HepG2 (cell line): ENCODE results near the gene CACNA1C. TPM values are rescaled to one million over a fixed set of nuclear protein-coding genes. Genes with fewer than 3 reads are reported as not detected.

Source experiments
- ATAC-seq: fragments of 200-7000 bp; cut with Tn5 transposase; 3 replicates; pipeline ENCODE4 v1.9.1; 2020; ENCODE audit warnings: mild to moderate bottlenecking, moderate library complexity
- BruUV-seq: library from RNA; stranded (reverse); fragments of 400-500 nt; replicated peaks from 2 replicates; lab custom pipeline; 2021; lab: Mats Ljungman, UMichigan
- CTCF ChIA-PET: fragments of 300-600 bp; formaldehyde crosslinking; extraction: SDS; loops from one replicate; lab custom pipeline; 2021; ENCODE audit warnings: low total read pairs, inconsistent platforms, low intra/inter-chr PET ratio; lab: Yijun Ruan, JAX
- POLR2A ChIA-PET: fragments of 350-600 bp; sonication (Branson Sonifier 250); formaldehyde crosslinking; loops from one replicate; lab custom pipeline; 2020; ENCODE audit warnings: antibody characterized with exemption, inconsistent platforms; lab: Yijun Ruan, JAX
- DNase-seq: peaks from one replicate; pipeline ENCODE4 v3.0.0-alpha.2; 2015; ENCODE audit warnings: low spot score
- FAIRE-seq: peaks from 3 replicates; lab custom pipeline; 2011; peaks lifted over from hg19 to GRCh38; lab: Jason Lieb, UNC
- H2AFZ ChIP-seq: one replicate; pipeline ENCODE4 v1.6.1; 2011; ENCODE audit warnings: low read length, inconsistent platforms
- H3K27ac ChIP-seq: fragments of 300-600 bp; 3 replicates; pipeline ENCODE4 v1.8.0; 2011; ENCODE audit warnings: mixed run types, mild to moderate bottlenecking, mixed read lengths, low read length, inconsistent platforms; ENCODE audit not compliant: insufficient read depth; ENCODE audit errors: extremely low read length
- H3K27me3 ChIP-seq, 2 experiments: fragments of 200-600 bp in 1 of 2; 2 replicates in 1 of 2; 3 replicates in 1 of 2; pipeline versions ENCODE4 v1.6.0 to v1.8.0; 2011; ENCODE audit warnings: low read length in 2 of 2, mild to moderate bottlenecking in 2 of 2, moderate library complexity in 2 of 2, inconsistent platforms in 1 of 2; ENCODE audit not compliant: insufficient read depth in 2 of 2, control insufficient read depth in 1 of 2
- H3K36me3 ChIP-seq, 2 experiments: fragments of 200-600 bp in 1 of 2; replicated peaks in 1 of 2; 2 replicates in 1 of 2; 3 replicates in 1 of 2; pipeline versions ENCODE4 v1.5.1 to v1.8.0; 2011; ENCODE audit warnings: low read length in 2 of 2, inconsistent platforms in 1 of 2; ENCODE audit not compliant: insufficient read depth in 2 of 2, control insufficient read depth in 1 of 2
- H3K4me1 ChIP-seq: 2 replicates; pipeline ENCODE4 v1.5.1; 2012; ENCODE audit warnings: low read length, inconsistent platforms; ENCODE audit not compliant: insufficient read depth
- H3K4me2 ChIP-seq: 2 replicates; pipeline ENCODE4 v1.6.0; 2011; ENCODE audit warnings: low read depth, low read length, inconsistent platforms
- H3K4me3 ChIP-seq, 3 experiments: fragments of 200-600 bp in 1 of 3; sonication (generic), shearing (Covaris generic) in 1 of 3; replicated peaks in 1 of 3; 2 replicates each; pipeline ENCODE4 v1.5.1; 2011 to 2016; ENCODE audit warnings: low read length in 3 of 3, inconsistent platforms in 2 of 3, low read depth in 2 of 3, mild to moderate bottlenecking in 2 of 3, control low read depth in 1 of 3, mixed read lengths in 1 of 3; ENCODE audit not compliant: insufficient read depth in 1 of 3
- H3K79me2 ChIP-seq: one replicate; pipeline ENCODE4 v1.6.1; 2011; ENCODE audit warnings: low read length, inconsistent platforms; ENCODE audit not compliant: insufficient read depth
- H3K9ac ChIP-seq: 2 replicates; pipeline ENCODE4 v1.6.0; 2011; ENCODE audit warnings: mild to moderate bottlenecking, low read depth, low read length, inconsistent platforms; ENCODE audit not compliant: insufficient read depth
- H3K9me3 ChIP-seq: 2 replicates; pipeline ENCODE4 v1.5.1; 2012; ENCODE audit warnings: mild to moderate bottlenecking, low read length
- H4K20me1 ChIP-seq: 2 replicates; pipeline ENCODE4 v1.6.0; 2011; ENCODE audit warnings: inconsistent platforms, mild to moderate bottlenecking, low read length, moderate library complexity; ENCODE audit not compliant: insufficient read depth
- GABPB1 ChIP-seq: IDR thresholded peaks from 2 replicates; pipeline ENCODE4 v1.6.1; 2016; ENCODE audit warnings: mild to moderate bottlenecking, missing genetic modification reagents, moderate library complexity, missing compliant biosample characterization
- MEIS2 ChIP-seq: sonication (generic); formaldehyde crosslinking; IDR thresholded peaks from 2 replicates; pipeline ENCODE4 v1.9.0; 2021; ENCODE audit warnings: mild to moderate bottlenecking, missing genetic modification reagents
- NFATC3 ChIP-seq: sonication (generic); formaldehyde crosslinking; IDR thresholded peaks from 2 replicates; pipeline ENCODE4 v1.5.1; 2020; ENCODE audit warnings: mild to moderate bottlenecking, missing genetic modification reagents
- PBX2 ChIP-seq: IDR thresholded peaks from 2 replicates; pipeline ENCODE4 v1.6.1; 2016; ENCODE audit warnings: control low read depth
- ZBTB8A ChIP-seq: sonication (generic); formaldehyde crosslinking; IDR thresholded peaks from 2 replicates; pipeline ENCODE4 v1.4.0; 2020; ENCODE audit warnings: mild to moderate bottlenecking, low read depth, missing genetic modification reagents, borderline replicate concordance
- ZFP91 ChIP-seq: sonication (generic); formaldehyde crosslinking; IDR thresholded peaks from 2 replicates; pipeline ENCODE4 v1.9.0; 2022; ENCODE audit warnings: missing genetic modification reagents, mild to moderate bottlenecking, borderline replicate concordance
- ZNF317 ChIP-seq: sonication (generic); formaldehyde crosslinking; IDR thresholded peaks from 2 replicates; pipeline ENCODE4 v1.5.0; 2020; ENCODE audit warnings: mild to moderate bottlenecking, missing genetic modification reagents
- WGBS: methylation state at CpG from one replicate; pipeline ENCODE4 v1.1.6; 2017; ENCODE audit warnings: low lambda C conversion rate; 5-methylcytosine and 5-hydroxymethylcytosine counted together
- in situ Hi-C: cut with HindIII; loops from 2 replicates; pipeline ENCODE4 v1.10.0; 2017; ENCODE audit warnings: low pct_unique_long_range_greater_than_20kb; ENCODE audit not compliant: extremely low pct_ligation_motif_present
- intact Hi-C: fragments of 100-400 bp; cut with micrococcal nuclease; formaldehyde crosslinking; loops from one replicate; pipeline ENCODE4 v1.10.0; 2022; ENCODE audit not compliant: unreplicated experiment
- polyA plus RNA-seq, 8 experiments: library from polyadenylated mRNA; depleted of rRNA in 3 of 8; stranded (reverse) in 7 of 8; unstranded in 1 of 8; fragments of >200 nt; fragmentation: Illumina TruSeq in 4 of 8; extraction: Trizol in 4 of 8; gene quantifications; 2 replicates each; pipeline versions ENCODE4 v1.2.1 to v1.2.3, GENCODE V29; 2011 to 2016; ENCODE audit warnings: low read depth in 4 of 8, missing spikeins in 1 of 8, mixed read lengths in 1 of 8; ENCODE audit not compliant: insufficient read depth in 1 of 8
- total RNA-seq, 5 experiments: library from RNA; depleted of rRNA; stranded (reverse); fragments of >200 nt; fragmentation: Illumina TruSeq; extraction: Trizol; gene quantifications; 2 replicates each; pipeline ENCODE4 v1.2.3, GENCODE V29; 2016; ENCODE audit warnings: low read depth in 1 of 5

CACNA1C gene
- total and polyA plus RNA-seq, 2 of the 13 experiments (the other 11 are each of a cell fraction or from before 2014, with no cell fraction given): not detected

DNA sequence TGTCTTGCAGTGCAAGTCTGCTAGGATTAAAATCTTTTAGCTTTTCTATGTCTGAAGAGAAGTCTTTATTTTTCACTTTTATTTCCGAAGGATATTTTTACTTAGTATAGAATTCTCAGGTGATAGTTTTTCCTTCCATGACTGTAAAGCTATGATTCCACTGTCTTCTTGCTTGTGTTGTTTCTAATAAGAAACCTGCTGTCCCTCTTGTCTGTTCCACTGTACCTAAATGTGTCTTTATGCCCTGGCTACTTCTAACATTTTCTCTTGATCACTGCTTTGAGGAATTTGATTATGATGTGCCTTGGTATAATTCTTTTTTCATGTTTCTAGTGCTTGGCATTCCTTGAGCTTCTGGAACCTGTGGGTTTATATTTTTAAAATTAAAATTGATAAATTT lies 228.7 kb downstream of the CACNA1C start:
- Histone ChIP-seq H3K27me3 (peaks cover 3 to 30% of the 10 kb centered on the region in 2 experiments; a peak in 4 of 5 replicates), H3K79me2 (no peaks in the 10 kb centered on the region), H2AFZ (no peak overlapping the region), H3K9ac (no peak overlapping the region), H3K4me2 (no peak overlapping the region), H3K27ac (no peak overlapping the region), H4K20me1 (no peaks in the 10 kb centered on the region), H3K4me1 (no peaks in the 10 kb centered on the region), H3K36me3 (no peaks in the 10 kb centered on the region), H3K9me3 (no peaks in the 10 kb centered on the region), H3K4me3 (no peak overlapping the region)
- FAIRE-seq: no peak
- ChIA-PET CTCF (no interaction called here), POLR2A (no interaction called here)
- no peak for DNase-seq
- BruUV-seq: no TSS peak
- TF ChIP-seq GABPB1 (CRISPR knock-in tag) (no peak), PBX2 (no peak), ZBTB8A (CRISPR knock-in tag) (no peak), NFATC3 (CRISPR knock-in tag) (no peak), ZNF317 (CRISPR knock-in tag) (peak; percentile 89), ZFP91 (CRISPR knock-in tag) (no peak), MEIS2 (CRISPR knock-in tag) (no peak)
- intact Hi-C loops (no loop called here), in situ Hi-C loops (loop anchor here (5.0 kb wide), 1 partner anchor 224 kb away; no protein-coding TSS in a partner anchor)
- 45% methylated on average over 1 of the region's 1 CpG for WGBS
- ATAC-seq: no peak
